ENCODE data around the gene CAMSAP1. TPM values are rescaled to one million over a fixed set of nuclear protein-coding genes. Genes with fewer than 3 reads are reported as not detected.

Gene CAMSAP1
- total and polyA plus RNA-seq, 9 of the 15 experiments (the other 6 are each of a cell fraction or from before 2014, with no cell fraction given) = 1.5 to 28.8 (median 14.3) TPM

GRCh38 chr9:135952664-135953206 lies 45.4 kb upstream of the CAMSAP1 start (continued):
- TF ChIP-seq E2F5 (CRISPR knock-in tag; IDR thresholded peaks at IDR 0.05) (0 out of 2 replicates have a peak, but pooled peaks have one; percentile 4), ATF4 (CRISPR knock-in tag; IDR thresholded peaks at IDR 0.05) (no peak)

- in situ Hi-C loops (cut with MboI) = no loop called here
- H3K27ac ChIP-seq (ENCODE audit: extremely low read depth, low read depth, low read length) = peak overlapping the region; percentile 91
- H3K4me3 ChIP-seq = no peak overlapping the region
- peaks cover 73 to 88% of the 10 kb centered on the region in 2 experiments for H3K4me1 ChIP-seq (replicated peaks in 1 of 2; ENCODE audit: control insufficient read depth in 2 of 2, insufficient read depth in 2 of 2, low read length in 2 of 2)
- H3K9me3 ChIP-seq (replicated peaks; ENCODE audit: control insufficient read depth, insufficient read depth, low read depth, low read length) = no peaks in the 10 kb centered on the region
- DNase-seq (ENCODE audit: extremely low read depth in 1 of 4, low spot score in 3 of 4) (peak; percentile 94 to 99 (median 95)), ATAC-seq (peak; percentile 84), FAIRE-seq (peak; percentile 96)
- ChIA-PET CTCF (ENCODE audit: low intra/inter-chr PET ratio) (no interaction called here), POLR2A (interaction anchor here (0.6 to 2.0 kb wide), 10 partner anchors 9 to 1495 kb away, joined by 3 to 10 read pairs (median 4); partner anchors contain the start of gene UBAC1)
- H3K79me2 ChIP-seq (ENCODE audit: control insufficient read depth, insufficient read depth, low read length) = peaks cover 92% of the 10 kb centered on the region
- H3K9me1 ChIP-seq (ENCODE audit: control insufficient read depth, insufficient read depth, low read length) = no peaks in the 10 kb centered on the region
- peaks cover 14% of the 10 kb centered on the region; the same call in 1 of the 2 replicates for H4K20me1 ChIP-seq (replicated peaks; ENCODE audit: control insufficient read depth, insufficient read depth, low read length)
- H3K4me2 ChIP-seq (ENCODE audit: insufficient read depth, low read length) = peak overlapping the region; percentile 77
- intact Hi-C loops (cut with micrococcal nuclease) = loop anchor here (5.0 kb wide), 1 partner anchor 45 kb away; the partner anchor contains the start of gene CAMSAP1
- no peaks in the 10 kb centered on the region for H3K27me3 ChIP-seq (ENCODE audit: control insufficient read depth in 2 of 2, insufficient read depth in 2 of 2, low read length in 2 of 2)
- peak overlapping the region; percentile 39 to 54; a peak in 2 of 4 replicates for H3K9ac ChIP-seq (ENCODE audit: insufficient read depth in 1 of 2, low read depth in 2 of 2, low read length in 2 of 2)
- under 1% methylated on average over 18 of the region's 18 CpGs for WGBS (ENCODE audit: insufficient coverage, low coverage, missing lambda C conversion rate)
- no peak overlapping the region for H2AFZ ChIP-seq (ENCODE audit: low read depth, low read length)
- peaks cover 92% of the 10 kb centered on the region for H3K36me3 ChIP-seq (ENCODE audit: control insufficient read depth, insufficient read depth, low read length)
- no TSS peak for BruUV-seq (replicated peaks)
- TF ChIP-seq MBD1 (CRISPR knock-in tag; IDR thresholded peaks at IDR 0.05) (no peak), GATA2 (CRISPR knock-in tag; IDR thresholded peaks at IDR 0.05) (peak; percentile 99), POLR2B (IDR thresholded peaks at IDR 0.05; ENCODE audit: low read depth, partially characterized antibody) (no peak), ARNT (IDR thresholded peaks at IDR 0.05) (peak; percentile 86 to 89), CBFA2T2 (conservative IDR thresholded peaks at IDR 0.05) (no peak), HES1 (IDR thresholded peaks at IDR 0.05; ENCODE audit: low read depth) (peak; percentile 92), FOXM1 (IDR thresholded peaks at IDR 0.05; ENCODE audit: low read depth) (peak; percentile 94), FOXM1 (CRISPR knock-in tag; IDR thresholded peaks at IDR 0.05; ENCODE audit: low read depth) (no peak), SP1 (CRISPR knock-in tag; IDR thresholded peaks at IDR 0.05) (peak; percentile 74), ZNF444 (CRISPR knock-in tag; IDR thresholded peaks at IDR 0.05) (0 out of 2 replicates have a peak, but pooled peaks have one; percentile 56)
These were observed 44.7 kb upstream of the CAMSAP1 start for GRCh38 chr9:135951889-135952663.
